ENCODE results near the gene ZFYVE28.

- TF ChIP-seq YY1 (IDR thresholded peaks at IDR 0.05; ENCODE audit: insufficient read depth, insufficient read length): no peak
- no peak for TF ChIP-seq ZNF274 (IDR thresholded peaks at IDR 0.05; ENCODE audit: low read depth, low read length)
These were observed 130.9 kb downstream of the ZFYVE28 start for GRCh38 chr4:2287594-2287915.
